Measurements from ENCODE around the gene PLCL1.

PLCL1 gene

DNA sequence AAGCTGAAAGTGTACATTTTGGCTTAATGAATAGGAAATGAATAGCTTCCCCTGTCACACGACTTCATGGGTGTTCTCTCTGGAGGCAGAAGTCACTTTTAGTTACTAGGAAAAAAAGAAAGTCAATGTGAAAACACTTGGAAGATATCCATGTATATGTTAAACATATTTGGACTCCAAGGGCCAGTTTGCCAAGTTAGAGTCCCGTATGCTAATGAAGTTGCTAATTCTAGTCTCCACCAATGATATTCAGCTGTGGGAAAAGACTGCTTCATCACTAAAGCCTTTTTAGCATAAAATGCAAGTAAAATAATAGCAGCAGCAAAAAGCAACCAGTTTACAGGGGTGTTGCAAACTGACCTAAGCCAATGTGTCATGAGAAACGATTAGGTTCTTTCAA lies 108.7 kb downstream of the PLCL1 start:
- no peak for DNase-seq (ENCODE audit: low read depth, low spot score)
- no peak overlapping the region for H3K4me3 ChIP-seq (ENCODE audit: low read length)

DNA sequence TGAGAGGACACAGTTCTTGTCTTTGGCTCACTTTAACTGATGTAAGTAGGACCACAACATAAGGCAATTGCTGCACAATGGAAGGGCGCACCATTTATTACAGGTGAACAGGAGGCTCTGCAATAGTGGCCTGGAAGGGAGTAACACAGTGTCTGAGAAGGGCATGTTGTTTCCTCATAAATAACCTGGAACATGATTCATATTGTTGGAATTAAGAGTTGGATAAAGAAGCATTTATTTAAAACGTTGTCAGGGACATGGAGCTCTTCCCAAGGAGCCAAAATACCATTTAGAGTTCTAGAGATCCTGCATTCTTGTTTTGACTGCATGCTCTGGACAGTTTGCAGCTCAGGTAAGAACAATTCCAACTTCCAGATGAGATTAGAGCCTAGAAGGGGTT lies 110.4 kb downstream of the PLCL1 start:
- DNase-seq (ENCODE audit: low read depth, low spot score) = no peak
- H3K4me3 ChIP-seq (ENCODE audit: low read length) = no peak overlapping the region

DNA sequence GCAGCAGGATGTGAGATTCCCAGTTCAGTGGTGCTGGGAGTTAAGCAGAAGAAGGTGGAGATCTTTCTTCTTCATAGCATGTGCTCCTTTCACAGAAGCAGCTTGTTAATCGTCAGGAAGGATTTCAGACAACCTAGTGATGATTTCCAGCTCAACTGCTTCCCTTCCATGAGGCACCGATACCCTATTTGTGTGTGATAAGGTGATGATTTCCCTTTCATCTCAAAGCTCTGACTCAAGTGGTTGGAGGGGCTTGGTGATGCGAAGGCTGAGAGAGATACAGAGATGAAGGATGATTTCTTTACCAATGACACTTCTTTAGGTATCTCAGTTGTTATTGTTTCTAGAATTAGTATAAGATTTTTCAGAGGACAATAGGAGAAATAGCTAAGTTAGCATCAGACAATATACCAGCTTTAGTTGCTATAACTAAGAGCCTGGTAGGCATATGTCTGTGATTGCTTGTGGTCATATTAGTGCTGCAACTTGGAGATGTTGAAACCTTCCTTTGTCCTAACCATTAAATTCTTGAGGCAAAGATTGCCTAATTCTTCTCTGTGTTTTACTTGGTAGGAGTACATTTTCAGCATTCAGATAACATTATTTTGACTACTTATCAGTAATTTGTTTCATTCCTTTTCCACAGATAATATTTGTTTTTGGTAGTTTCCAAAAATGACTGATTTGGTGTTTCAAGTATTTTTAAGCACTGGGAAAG lies 111.3 kb downstream of the PLCL1 start:
- no peak overlapping the region for H3K4me3 ChIP-seq (ENCODE audit: low read length)
- DNase-seq (ENCODE audit: low read depth, low spot score) = no peak

DNA sequence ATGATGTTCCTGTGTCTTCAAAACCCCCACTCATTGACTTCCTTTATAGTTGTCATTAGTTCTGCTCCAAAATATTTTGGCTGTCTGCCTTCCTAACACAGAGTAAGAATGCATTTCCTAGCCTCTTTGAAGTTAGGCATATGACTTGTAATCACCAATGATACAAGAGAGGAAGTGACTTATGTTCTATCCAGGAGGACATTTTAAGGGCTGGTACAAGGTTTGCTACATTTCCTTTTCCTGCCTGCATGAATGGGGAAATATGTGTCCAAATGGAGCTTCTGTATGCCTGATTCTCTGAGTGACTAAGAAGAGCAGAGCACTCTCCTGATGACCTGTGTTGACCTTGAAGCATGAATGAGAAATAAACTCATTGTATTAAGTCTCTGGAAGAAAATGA lies 115.1 kb downstream of the PLCL1 start:
- no peak overlapping the region for H3K4me3 ChIP-seq (ENCODE audit: low read length)
- no peak for DNase-seq (ENCODE audit: low read depth, low spot score)

DNA sequence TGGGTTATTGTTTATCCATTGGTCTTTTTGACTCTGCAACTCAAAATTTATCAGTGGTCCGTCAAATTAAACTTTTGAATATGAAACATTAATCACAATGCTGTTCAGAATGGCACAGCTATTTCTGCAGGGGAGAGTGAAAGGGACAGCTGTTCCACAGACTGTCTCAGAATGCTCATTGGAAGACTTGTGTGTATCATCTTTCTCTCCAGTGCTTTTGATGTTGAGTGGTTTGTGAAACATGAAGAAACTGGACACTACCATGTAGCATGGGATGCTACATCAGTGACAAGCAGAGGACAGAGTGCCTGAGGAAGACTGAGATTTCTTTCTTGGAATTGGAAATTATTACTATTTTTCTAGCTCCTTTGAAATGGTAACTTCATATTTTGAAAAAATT lies 115.7 kb downstream of the PLCL1 start:
- DNase-seq (ENCODE audit: low read depth, low spot score) = no peak
- no peak overlapping the region for H3K4me3 ChIP-seq (ENCODE audit: low read length)

DNA sequence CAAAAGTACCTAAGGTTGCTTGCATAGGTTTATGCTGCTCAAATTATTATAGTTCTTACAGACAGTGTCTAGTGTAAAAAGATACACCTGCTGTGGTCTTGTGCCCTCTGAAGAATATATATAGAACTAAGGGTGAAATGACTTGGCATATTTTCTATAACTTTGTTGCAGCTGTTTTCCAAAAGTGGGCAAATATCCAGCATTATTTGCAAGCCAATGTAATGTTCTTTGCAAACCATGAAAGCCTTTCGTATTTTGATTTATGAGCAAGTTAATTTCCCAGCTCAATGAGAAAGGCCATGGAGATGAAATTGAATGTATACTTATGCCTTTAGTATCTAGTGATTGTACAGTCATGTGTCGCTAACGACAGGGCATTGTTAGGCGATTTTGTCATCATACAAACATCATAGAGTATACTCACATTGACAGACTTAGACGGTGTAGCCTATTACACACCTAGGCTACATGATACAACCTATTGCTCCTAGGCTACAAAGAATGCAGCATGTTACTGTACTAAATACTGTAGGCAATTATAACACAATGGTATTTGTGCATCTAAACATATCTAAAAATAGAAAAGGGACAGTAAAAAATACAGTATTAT lies 116.3 kb downstream of the PLCL1 start:
- no peak for DNase-seq (ENCODE audit: low read depth, low spot score)
- no peak overlapping the region for H3K4me3 ChIP-seq (ENCODE audit: low read length)

DNA sequence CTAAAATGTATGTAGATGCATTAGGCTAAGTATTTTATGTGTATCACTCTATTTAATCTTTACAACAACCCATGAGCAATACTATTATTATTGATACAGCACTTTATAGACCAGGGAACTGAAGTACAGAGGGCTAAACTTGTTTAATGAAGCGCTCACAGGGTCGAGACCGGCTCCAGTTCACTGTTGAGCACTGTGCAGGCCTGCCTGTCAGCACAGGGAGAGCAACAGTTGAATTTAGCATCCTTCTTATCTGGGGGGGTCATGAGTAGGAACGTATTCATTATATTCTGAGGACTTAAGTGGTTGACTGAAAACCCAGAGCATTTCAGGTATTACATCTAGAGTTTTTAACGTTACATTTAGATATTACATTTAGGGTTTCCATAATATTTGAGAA lies 120.1 kb downstream of the PLCL1 start:
- no peak for DNase-seq (ENCODE audit: low read depth, low spot score)
- no peak overlapping the region for H3K4me3 ChIP-seq (ENCODE audit: low read length)

DNA sequence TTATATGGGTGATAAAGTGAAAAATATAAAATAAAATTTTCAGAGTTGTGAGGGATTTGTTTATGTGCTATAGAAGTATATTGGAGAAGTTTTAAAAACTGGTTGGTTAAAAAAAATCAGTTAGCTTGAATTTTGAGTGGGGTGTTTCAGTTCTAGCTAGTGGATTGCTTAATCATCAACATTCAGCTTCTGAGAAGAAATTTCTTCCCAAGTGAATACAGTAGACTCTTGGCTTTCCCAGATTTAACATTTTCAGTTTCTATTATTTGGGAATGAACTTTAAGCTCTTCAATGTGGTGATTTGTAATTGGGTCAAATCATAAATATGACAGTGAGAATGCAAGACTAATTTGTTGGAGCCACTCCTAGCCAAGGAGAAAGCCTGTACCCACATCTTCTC lies 120.8 kb downstream of the PLCL1 start:
- H3K4me3 ChIP-seq (ENCODE audit: low read length) = no peak overlapping the region
- no peak for DNase-seq (ENCODE audit: low read depth, low spot score)

DNA sequence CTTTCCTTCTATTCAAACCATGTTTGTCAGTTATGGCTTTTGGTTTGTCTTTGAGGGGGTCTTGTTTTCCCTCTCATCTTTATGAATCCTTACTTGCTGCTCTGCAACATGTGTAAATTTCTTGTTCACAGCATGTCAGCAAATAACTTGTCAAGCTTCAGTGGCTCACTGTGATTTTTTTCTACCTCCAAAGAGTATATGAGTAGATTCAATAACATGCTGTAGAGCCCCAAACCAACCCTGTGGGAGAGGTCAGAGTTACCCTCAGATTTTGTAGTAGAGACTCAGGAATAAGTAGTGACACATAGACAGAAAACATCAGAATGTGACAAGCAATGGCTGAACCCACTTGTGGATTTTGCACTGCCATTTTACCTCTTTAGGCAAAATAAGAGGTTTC lies 121.6 kb downstream of the PLCL1 start:
- DNase-seq (ENCODE audit: low read depth, low spot score) = no peak
- no peak overlapping the region for H3K4me3 ChIP-seq (ENCODE audit: low read length)

DNA sequence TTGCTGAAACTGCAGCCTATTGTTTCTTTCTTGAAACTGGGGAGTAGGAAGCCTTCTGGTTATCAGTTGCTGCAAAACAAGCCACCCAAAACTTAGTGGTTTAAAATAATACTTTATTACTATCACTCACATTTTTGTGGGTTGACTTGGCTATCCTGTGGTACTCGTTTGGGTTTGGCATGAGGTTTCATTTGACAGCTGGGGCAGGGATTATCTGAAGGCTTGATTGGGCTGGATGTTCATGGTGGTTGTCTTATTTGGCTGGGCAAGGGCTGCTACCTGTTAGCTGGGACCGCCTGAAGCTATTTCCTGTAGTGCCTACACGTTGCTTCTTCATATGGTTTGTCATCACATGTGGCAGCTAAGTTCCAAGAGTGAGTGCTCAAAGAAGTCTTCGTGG lies 122.3 kb downstream of the PLCL1 start:
- no peak overlapping the region for H3K4me3 ChIP-seq (ENCODE audit: low read length)
- DNase-seq (ENCODE audit: low read depth, low spot score) = peak; percentile 32

DNA sequence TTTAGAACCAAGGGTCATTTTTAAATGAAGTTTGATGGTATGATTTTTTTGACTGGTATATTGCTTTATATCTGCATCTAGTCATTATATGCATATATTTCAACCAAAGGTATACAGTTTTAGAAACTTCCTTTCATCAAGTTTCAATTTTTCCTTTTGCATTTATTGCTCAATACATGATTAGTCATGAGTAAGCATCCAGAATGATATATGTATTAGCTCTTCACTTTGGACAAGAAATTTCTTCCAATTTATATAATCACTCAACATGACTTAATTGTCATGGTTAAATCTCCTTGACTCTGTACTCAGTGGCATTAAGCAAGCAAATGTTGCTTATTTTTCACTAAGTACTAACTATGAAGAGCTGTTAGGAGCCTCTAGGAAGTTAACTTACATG lies 123.6 kb downstream of the PLCL1 start:
- no peak for DNase-seq (ENCODE audit: low read depth, low spot score)
- no peak overlapping the region for H3K4me3 ChIP-seq (ENCODE audit: low read length)

DNA sequence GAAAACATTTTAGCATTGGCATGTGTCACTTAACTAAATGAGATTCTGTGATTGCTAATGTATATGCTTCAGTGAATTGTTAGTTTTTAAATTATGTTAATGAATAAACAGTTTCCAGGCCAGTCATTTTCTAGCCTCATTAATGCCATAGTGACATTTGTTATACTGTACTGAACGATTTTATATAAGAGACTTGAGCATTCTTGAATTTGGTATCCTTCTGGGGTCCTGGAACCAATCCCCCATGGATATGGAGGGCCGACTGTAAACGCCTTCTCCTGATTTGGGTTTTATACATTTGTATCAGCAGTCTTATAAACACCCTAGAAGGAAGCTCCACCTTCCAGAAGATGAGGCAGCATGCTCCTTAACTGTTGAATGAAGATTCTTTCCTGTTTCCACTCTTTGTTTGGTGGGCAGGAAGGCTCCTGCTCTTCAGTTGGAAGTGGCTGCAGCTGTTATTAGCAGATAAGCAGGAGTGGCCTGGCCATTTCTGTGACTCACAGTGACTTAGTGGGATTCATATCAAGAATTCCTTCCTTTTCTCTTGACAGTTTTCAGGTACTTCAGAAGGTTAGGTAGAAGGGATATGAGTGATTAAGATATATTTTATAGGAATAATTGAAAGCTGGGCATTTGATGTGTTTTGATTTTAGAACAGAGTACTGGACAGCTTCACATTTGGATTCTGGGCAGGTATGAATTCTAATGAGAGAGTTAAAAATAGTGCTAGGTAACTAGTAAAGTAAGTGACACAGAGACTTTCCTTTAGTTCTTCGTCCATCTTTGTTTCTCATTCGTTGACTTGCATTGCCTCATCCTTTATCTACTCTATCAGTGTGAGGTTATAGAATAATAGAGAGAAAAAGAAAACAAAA lies 124.9 kb downstream of the PLCL1 start:
- no peak for DNase-seq (ENCODE audit: low read depth, low spot score)
- H3K4me3 ChIP-seq (ENCODE audit: low read length) = no peak overlapping the region

DNA sequence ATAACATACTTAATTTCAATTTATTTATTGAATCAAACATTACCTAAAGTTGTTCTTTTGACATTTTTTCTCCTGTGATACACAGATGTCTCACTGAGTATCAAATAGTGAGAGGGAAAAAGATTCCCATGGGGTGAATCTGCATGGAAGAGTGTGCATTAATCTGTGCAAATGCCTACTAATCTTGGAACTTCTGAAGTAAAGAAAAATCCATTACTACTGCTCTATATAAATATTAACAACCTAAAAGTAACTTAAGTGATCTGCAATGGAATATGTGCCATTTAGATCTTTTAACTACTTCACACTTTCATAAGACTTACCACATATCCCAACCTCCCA lies 125.5 kb downstream of the PLCL1 start:
- no peak for DNase-seq (ENCODE audit: low read depth, low spot score)
- H3K4me3 ChIP-seq (ENCODE audit: low read length) = no peak overlapping the region

DNA sequence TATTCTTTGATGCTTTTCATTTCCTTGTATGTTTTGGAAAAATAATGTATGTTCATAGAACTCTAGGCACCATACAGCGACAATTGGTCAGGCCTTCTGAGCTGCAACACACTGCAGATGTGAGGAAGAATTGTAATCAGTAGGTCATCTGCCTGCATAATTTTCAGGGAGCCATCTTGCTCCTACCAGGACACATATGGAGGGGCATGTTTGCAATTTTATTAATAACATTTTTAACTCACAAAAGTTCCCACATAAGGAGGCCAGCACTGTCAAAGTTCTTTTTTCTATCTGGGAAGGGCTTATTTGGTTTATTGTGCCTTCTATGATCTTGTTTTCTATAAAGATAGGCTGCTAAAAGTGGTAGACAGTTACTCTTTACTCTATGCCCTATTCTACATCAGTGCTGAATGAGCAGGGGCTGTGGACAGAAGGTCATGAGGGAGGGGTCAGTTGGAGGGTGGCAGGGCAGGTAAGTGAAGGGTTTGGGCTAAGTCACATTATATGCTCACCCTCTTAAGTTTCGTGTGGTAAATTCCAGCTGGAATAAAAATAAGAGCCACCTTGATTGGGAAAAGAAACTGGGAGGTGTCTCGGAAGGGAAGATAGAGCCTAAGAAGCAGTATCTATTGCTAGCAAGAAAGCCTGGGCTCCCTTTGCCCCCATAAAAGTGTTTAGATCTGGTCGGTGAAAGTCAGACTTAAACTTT lies 126.3 kb downstream of the PLCL1 start:
- no peak overlapping the region for H3K4me3 ChIP-seq (ENCODE audit: low read length)
- DNase-seq (ENCODE audit: low read depth, low spot score) = no peak

DNA sequence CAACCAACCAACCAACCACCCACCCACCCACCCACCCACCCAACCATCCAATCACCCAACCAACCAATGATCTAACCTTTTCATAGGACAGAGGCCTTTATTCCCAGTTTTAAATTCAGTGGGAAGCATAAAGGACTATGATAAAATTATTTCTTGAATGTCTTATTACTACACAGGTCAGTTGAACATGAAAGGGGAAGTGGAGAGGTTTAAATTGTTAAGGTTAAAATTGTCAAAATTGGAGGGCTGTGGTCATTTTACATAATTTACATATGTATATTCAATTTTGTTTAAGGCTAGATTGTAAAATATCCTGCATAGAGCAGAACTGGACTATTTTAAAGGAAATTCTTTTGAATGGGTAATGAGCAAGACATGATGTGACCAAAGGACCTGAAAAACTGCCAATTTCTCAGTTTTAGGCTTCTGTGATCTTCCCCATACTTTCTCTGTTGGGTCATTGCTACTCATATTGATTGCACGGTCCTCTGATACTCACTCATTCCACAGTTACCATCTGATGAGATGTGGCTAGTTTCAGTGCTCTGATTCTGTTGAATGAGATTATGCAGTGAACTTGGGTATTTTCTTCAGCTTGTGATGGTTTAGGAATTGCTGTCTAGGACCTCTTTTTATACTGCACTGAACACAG lies 127.4 kb downstream of the PLCL1 start:
- DNase-seq (ENCODE audit: low read depth, low spot score) = no peak

DNA sequence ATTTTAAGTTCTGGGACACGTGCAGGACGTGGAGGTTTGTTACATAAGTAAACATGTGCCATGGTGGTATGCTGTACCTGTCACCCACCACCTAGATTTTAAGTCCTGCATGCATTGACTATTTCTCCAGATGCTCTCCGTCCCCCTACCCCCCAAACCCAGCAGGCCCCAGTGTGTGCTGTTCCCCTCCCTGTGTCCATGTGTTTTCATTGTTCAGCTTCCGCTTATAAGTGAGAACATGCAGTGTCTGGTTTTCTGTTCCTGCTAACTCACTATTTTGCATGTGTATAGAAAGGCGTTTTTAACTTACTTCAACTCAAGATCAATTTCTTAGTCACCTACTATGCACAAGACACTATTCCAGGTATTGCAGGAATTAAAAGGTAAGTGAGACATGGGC lies 128.0 kb downstream of the PLCL1 start:
- no peak for DNase-seq (ENCODE audit: low read depth, low spot score)
- no peak overlapping the region for H3K4me3 ChIP-seq (ENCODE audit: low read length)

More for the DNA sequence above, 127.4 kb downstream of the PLCL1 start:
- no peak overlapping the region for H3K4me3 ChIP-seq (ENCODE audit: low read length)

DNA sequence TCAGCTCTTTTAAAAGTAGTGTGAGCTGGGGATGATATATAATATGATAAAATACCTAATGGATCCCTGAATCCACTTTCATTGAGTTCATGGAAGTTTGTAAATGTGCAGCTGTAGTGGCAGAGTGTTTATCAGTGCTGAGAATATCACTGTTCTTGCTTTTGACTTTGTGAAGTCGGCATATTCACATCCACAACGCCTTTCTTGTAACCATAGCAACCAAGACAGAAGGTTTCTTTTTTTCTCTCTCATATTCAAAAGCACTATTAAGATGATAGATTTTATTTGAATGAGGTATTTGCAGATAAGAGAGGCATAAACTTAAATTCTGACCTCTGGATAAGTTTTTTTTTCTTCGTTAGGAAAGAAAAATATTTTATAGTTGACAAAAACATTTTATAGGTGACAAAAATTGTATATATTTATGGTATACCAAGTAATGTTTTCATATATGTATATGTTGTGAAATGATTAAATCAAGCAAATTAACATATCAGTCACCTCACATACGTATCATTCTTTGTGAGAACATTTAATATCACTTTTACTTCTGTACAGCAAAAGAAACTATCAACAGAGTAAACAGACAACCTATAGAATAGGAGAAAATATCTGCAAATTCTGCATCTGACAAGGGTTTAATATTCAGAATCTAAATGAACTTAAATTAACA lies 130.0 kb downstream of the PLCL1 start:
- no peak for DNase-seq (ENCODE audit: low read depth, low spot score)
- H3K4me3 ChIP-seq (ENCODE audit: low read length) = no peak overlapping the region

DNA sequence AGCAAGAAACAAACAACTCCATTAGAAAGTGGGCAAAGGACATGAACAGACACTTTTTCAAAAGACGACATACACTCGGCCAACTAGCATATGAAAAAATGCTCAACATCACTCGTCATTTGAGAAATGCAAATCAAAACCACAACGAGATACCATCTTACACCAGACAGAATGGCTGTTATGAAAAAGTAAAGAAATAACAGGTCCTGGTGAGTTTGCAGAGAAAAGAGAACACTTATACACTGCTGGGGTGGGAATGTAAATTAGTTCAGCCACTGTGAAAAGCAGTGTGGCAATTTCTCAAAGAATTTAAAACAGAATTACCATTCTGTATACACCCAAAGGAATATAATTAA lies 130.5 kb downstream of the PLCL1 start:
- peak; percentile 50 for DNase-seq (ENCODE audit: low read depth, low spot score)

DNA sequence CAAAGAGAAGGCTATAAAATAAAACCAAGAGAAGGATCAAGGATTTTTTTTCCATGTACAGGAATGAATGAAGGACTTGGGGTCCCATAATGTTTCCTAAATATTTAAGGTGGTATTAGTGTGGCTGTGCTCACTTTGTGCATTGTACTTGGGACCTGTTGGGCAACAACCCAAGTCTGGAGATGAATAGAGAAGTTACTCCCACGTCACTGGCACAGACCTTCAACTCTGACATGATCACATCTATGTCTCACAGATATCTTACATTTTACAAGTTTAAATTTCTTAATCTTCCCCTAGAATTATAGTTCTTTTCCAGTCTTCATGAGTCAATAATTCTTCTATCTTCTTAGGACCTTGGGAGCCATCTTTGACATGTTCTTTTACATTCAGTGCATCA lies 133.4 kb downstream of the PLCL1 start:
- no peak overlapping the region for H3K4me3 ChIP-seq (ENCODE audit: low read length)
- no peak for DNase-seq (ENCODE audit: low read depth, low spot score)

More for the DNA sequence above, 130.5 kb downstream of the PLCL1 start:
- no peak overlapping the region for H3K4me3 ChIP-seq (ENCODE audit: low read length)
